GM12872 (cell line): ENCODE data around the gene ZFP37.

ENCODE experiments used
- CTCF ChIP-seq: IDR thresholded peaks from 3 replicates; pipeline ENCODE4 v1.5.1; 2011; ENCODE audit warnings: low read depth, mild to moderate bottlenecking, low read length, moderate library complexity; ENCODE audit not compliant: insufficient read depth

The ZFP37 gene

DNA sequence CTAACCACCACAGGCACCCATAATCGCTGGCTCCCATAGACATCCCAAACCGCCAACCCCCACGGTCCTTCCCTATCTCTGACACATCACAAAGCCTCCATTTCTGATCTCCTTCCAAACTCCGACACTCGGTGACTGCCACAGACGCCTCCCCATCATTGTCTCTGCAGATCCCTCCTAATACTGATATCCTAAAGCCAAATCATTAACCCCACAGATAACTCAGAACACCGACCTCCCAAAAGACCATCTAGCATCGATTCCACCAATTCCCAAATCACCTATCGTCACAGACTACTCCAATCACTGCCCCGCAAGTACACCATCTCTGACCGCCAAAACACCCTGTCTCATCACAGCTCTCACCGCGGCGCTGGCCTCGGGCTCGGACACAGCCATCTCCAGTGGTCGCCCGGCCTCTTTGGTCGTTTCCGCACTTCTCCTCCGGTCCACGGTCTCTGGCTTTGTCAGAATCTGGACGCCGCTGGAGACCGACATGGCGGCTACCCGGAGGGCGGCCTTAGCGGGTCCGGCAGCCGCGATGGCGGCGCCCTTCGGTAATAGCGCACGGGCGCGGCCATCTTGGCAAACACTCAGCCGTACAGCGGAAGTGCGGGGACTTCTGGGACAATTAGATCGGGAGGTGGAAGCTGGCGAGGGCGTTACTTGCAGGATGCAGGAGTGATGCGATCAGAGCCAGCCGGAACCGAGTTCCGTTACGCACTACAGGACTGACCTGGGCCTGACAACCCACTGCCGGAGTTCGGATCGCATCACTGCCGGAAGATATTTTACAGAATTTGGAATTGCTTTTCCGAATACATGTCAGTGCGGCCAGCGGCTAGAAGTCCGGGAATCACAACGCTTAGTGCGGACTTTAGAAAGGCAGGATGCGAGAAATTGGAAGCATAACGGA lies at the start of gene ZFP37:
Gene ZFP37 (minus strand): TSS at position 534 of the 916 bp plus-strand sequence. CDS start 36 bp downstream, at position 498.
- no peak for TF ChIP-seq CTCF

DNA sequence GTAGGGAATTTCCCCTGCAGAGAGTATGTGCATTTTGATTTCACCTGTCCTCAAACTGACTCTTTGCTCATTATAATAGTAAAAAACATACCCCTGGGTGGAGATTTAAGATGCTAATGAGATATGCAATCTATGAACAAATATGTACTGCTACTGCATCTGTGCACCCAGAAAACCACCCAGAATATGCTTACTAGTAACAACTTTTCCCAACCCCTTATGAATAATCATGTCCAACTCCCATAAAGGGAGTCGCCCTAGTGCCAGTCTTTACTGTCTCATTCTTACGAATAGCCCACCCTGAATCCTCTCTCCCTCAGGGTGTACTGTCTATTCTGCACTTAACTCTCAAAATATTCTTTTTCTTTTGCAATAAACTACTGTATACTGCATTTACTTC lies 39.0 kb upstream of the ZFP37 start:
- no peak for TF ChIP-seq CTCF

- TF ChIP-seq CTCF: no peak
These were observed 669 bp upstream of the ZFP37 start for GRCh38 chr9:113057193-113057592.

DNA sequence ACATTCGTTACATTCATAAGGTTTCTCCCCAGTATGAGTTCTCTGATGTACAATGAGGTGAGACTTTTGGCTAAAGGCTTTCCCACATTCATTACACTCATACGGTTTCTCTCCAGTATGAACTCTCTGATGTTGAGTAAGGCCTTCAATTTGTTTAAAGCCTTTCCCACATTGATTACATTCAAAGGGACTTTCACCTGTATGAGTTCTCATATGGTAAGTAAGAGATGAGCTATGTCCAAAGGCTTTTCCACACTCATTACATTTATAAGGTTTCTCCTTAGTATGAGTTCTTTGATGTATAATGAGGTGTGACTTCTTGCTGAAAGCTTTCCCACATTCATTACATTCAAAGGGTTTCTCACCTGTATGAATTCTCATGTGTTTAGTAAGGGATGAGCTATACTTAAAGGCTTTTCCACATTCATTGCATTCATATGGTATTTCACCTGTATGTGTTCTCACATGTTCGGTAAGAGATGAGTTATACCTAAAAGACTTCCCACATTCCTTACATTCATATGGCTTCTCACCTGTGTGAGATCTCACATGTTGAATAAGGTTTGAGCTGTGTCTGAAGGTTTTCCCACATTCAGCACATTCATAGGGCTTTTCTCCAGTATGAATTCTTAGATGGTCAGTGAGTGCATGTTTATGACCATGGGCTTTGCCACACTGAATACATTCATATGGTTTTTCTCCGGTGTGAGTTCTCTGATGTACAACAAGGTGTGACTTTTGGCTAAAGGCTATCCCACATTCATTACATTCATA lies 13.5 kb downstream of the ZFP37 start:
- TF ChIP-seq CTCF: no peak

DNA sequence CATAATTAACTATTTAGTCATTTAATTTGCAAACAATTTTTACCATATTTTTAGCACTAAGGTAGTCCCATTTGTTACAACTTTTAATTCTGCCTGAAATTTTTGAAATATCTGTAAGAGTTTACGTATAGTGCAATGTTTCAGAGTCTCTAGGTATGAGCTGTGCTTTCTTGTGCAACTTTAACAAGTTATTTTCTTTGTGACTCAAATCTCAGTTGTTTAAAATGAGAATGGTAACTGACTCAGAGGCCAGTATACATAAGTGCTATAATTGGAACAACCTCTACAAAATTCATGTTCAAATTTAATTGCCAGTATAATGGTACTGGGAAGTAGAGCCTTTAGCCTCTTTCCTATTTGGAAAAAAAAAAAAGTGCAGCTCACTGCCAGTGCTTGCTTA lies 30.3 kb downstream of the ZFP37 start:
- TF ChIP-seq CTCF: no peak

- no peak for TF ChIP-seq CTCF
These were observed 38.3 kb downstream of the ZFP37 start for GRCh38 chr9:113018247-113018646.

DNA sequence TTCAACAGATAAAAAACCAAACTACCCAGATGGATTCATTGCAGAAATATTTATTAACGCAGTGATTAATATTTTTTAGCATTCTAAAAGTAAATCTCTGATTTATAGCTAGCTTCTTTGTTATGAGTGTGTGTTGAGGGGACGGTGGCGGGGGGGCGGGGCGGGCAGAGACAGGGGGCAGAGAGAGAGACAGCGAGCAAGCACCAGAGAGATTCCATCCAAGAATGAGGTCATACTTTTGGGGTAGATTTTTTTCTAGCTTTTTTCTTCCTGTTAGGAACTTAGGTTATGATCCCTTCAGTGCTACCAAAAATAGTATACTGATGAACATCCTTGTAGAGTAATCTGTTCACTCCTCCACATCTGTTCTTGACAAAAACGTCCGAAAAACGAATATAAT lies 44.0 kb downstream of the ZFP37 start:
- no peak for TF ChIP-seq CTCF
